Hepatocyte (in vitro differentiated cells): Measurements from ENCODE around the gene SERTAD1.

Experiments used
- EZH2 ChIP-seq: fragments of 200-600 bp; sonication (generic); IDR thresholded peaks from 2 replicates; pipeline ENCODE4 v1.6.1; 2016; ENCODE audit warnings: antibody characterized with exemption, mild to moderate bottlenecking, borderline replicate concordance
- EZH2phosphoT487 ChIP-seq: fragments of 200-600 bp; sonication (generic); IDR thresholded peaks from one replicate; pipeline ENCODE4 v1.6.1; 2018; ENCODE audit warnings: antibody characterized with exemption, mild to moderate bottlenecking, low read depth, moderate library complexity; ENCODE audit not compliant: unreplicated experiment, severe bottlenecking
- TF ChIP-seq, protein P1 (sequence below): fragments of 200-600 bp; sonication (generic); IDR thresholded peaks from 2 replicates; pipeline ENCODE4 v1.5.1; 2016; ENCODE audit warnings: antibody characterized with exemption, mild to moderate bottlenecking; ENCODE audit not compliant: poor library complexity

GRCh38 chr19:40465025-40465556, 39.3 kb upstream of the SERTAD1 start:
- TF ChIP-seq, protein P1, sequence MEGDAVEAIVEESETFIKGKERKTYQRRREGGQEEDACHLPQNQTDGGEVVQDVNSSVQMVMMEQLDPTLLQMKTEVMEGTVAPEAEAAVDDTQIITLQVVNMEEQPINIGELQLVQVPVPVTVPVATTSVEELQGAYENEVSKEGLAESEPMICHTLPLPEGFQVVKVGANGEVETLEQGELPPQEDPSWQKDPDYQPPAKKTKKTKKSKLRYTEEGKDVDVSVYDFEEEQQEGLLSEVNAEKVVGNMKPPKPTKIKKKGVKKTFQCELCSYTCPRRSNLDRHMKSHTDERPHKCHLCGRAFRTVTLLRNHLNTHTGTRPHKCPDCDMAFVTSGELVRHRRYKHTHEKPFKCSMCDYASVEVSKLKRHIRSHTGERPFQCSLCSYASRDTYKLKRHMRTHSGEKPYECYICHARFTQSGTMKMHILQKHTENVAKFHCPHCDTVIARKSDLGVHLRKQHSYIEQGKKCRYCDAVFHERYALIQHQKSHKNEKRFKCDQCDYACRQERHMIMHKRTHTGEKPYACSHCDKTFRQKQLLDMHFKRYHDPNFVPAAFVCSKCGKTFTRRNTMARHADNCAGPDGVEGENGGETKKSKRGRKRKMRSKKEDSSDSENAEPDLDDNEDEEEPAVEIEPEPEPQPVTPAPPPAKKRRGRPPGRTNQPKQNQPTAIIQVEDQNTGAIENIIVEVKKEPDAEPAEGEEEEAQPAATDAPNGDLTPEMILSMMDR, result no peak
- TF ChIP-seq EZH2, result no peak
- TF ChIP-seq EZH2phosphoT487, result no peak
